ENCODE data around the gene CTSC. TPM values are rescaled to one million over a fixed set of nuclear protein-coding genes. Genes with fewer than 3 reads are reported as not detected.

Gene CTSC
- total and polyA plus RNA-seq, 9 of the 15 experiments (the other 6 are each of a cell fraction or from before 2014, with no cell fraction given), result 113 to 403 (median 187) TPM

DNA sequence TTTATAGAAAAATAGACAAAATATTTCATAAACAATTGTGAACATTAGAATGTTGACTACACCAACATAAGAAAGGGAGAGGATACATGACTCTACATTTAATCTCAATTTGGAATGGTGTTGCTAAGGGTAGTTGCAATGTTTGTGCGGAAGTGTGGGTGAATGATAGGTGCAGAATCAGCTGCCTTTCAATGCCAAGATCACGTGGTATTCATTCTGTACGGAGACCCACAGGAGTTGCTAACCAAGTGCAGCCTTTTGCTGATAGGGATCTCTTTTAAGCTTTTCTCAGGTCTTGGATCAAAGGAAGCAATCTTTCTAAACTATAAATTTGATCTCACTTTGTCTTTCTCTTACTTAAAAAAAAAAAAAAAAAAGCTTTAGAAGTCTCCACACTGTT, 29.8 kb upstream of the CTSC start:
- no peaks in the 10 kb centered on the region for H3K36me3 ChIP-seq (ENCODE audit: control insufficient read depth, insufficient read depth, low read length)
- ChIA-PET POLR2A (interaction anchor here (0.7 to 1.9 kb wide), 4 partner anchors 9 to 67 kb away, joined by 3 to 6 read pairs (median 4); no protein-coding TSS in a partner anchor), CTCF (ENCODE audit: low intra/inter-chr PET ratio) (interaction anchor here (0.6 kb wide), 1 partner anchor 1310 kb away, joined by 4 read pairs; no protein-coding TSS in a partner anchor)
- H3K9ac ChIP-seq (ENCODE audit: insufficient read depth in 1 of 2, low read depth in 2 of 2, low read length in 2 of 2), result no peak overlapping the region
- in situ Hi-C loops (cut with MboI) (no loop called here), intact Hi-C loops (cut with micrococcal nuclease) (no loop called here)
- H3K9me3 ChIP-seq (replicated peaks; ENCODE audit: control insufficient read depth, insufficient read depth, low read depth, low read length), result no peaks in the 10 kb centered on the region
- H3K4me1 ChIP-seq (replicated peaks in 1 of 2; ENCODE audit: control insufficient read depth in 2 of 2, insufficient read depth in 2 of 2, low read length in 2 of 2), result no peaks in the 10 kb centered on the region; a peak in 2 of 5 replicates
- no peaks in the 10 kb centered on the region for H3K9me1 ChIP-seq (ENCODE audit: control insufficient read depth, insufficient read depth, low read length)
- FAIRE-seq (peak; percentile 19), DNase-seq (ENCODE audit: extremely low read depth in 1 of 4, low spot score in 3 of 4) (no peak), ATAC-seq (peak; percentile 36; the same call in 1 of the 3 replicates)
- H3K4me3 ChIP-seq, result no peak overlapping the region
- H2AFZ ChIP-seq (ENCODE audit: low read depth, low read length), result no peak overlapping the region
- no peaks in the 10 kb centered on the region for H4K20me1 ChIP-seq (replicated peaks; ENCODE audit: control insufficient read depth, insufficient read depth, low read length)
- no peaks in the 10 kb centered on the region for H3K27me3 ChIP-seq (ENCODE audit: control insufficient read depth in 2 of 2, insufficient read depth in 2 of 2, low read length in 2 of 2)
- 18% methylated on average over 3 of the region's 3 CpGs for WGBS (ENCODE audit: insufficient coverage, low coverage, missing lambda C conversion rate)
- no peak overlapping the region for H3K27ac ChIP-seq (ENCODE audit: extremely low read depth, low read depth, low read length)
- H3K4me2 ChIP-seq (ENCODE audit: insufficient read depth, low read length), result no peak overlapping the region
- no TSS peak for BruUV-seq (replicated peaks)
- no peaks in the 10 kb centered on the region for H3K79me2 ChIP-seq (ENCODE audit: control insufficient read depth, insufficient read depth, low read length)
- TF ChIP-seq, protein P1, sequence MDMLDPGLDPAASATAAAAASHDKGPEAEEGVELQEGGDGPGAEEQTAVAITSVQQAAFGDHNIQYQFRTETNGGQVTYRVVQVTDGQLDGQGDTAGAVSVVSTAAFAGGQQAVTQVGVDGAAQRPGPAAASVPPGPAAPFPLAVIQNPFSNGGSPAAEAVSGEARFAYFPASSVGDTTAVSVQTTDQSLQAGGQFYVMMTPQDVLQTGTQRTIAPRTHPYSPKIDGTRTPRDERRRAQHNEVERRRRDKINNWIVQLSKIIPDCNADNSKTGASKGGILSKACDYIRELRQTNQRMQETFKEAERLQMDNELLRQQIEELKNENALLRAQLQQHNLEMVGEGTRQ (CRISPR knock-in tag; IDR thresholded peaks at IDR 0.05), result peak; percentile 67
- TF ChIP-seq, protein P2, sequence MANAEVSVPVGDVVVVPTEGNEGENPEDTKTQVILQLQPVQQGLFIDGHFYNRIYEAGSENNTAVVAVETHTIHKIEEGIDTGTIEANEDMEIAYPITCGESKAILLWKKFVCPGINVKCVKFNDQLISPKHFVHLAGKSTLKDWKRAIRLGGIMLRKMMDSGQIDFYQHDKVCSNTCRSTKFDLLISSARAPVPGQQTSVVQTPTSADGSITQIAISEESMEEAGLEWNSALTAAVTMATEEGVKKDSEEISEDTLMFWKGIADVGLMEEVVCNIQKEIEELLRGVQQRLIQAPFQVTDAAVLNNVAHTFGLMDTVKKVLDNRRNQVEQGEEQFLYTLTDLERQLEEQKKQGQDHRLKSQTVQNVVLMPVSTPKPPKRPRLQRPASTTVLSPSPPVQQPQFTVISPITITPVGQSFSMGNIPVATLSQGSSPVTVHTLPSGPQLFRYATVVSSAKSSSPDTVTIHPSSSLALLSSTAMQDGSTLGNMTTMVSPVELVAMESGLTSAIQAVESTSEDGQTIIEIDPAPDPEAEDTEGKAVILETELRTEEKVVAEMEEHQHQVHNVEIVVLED (CRISPR knock-in tag; IDR thresholded peaks at IDR 0.05), result no peak
- TF ChIP-seq RBM15 (IDR thresholded peaks at IDR 0.05; ENCODE audit: insufficient read depth, low read length) (no peak), RAD51 (IDR thresholded peaks at IDR 0.05; ENCODE audit: borderline replicate concordance, low read depth) (peak; percentile 82), NFATC3 (IDR thresholded peaks at IDR 0.05) (no peak), MTF1 (CRISPR knock-in tag; IDR thresholded peaks at IDR 0.05; ENCODE audit: borderline replicate concordance) (no peak), NCOA6 (IDR thresholded peaks at IDR 0.05) (no peak)
- TF ChIP-seq, protein P3, sequence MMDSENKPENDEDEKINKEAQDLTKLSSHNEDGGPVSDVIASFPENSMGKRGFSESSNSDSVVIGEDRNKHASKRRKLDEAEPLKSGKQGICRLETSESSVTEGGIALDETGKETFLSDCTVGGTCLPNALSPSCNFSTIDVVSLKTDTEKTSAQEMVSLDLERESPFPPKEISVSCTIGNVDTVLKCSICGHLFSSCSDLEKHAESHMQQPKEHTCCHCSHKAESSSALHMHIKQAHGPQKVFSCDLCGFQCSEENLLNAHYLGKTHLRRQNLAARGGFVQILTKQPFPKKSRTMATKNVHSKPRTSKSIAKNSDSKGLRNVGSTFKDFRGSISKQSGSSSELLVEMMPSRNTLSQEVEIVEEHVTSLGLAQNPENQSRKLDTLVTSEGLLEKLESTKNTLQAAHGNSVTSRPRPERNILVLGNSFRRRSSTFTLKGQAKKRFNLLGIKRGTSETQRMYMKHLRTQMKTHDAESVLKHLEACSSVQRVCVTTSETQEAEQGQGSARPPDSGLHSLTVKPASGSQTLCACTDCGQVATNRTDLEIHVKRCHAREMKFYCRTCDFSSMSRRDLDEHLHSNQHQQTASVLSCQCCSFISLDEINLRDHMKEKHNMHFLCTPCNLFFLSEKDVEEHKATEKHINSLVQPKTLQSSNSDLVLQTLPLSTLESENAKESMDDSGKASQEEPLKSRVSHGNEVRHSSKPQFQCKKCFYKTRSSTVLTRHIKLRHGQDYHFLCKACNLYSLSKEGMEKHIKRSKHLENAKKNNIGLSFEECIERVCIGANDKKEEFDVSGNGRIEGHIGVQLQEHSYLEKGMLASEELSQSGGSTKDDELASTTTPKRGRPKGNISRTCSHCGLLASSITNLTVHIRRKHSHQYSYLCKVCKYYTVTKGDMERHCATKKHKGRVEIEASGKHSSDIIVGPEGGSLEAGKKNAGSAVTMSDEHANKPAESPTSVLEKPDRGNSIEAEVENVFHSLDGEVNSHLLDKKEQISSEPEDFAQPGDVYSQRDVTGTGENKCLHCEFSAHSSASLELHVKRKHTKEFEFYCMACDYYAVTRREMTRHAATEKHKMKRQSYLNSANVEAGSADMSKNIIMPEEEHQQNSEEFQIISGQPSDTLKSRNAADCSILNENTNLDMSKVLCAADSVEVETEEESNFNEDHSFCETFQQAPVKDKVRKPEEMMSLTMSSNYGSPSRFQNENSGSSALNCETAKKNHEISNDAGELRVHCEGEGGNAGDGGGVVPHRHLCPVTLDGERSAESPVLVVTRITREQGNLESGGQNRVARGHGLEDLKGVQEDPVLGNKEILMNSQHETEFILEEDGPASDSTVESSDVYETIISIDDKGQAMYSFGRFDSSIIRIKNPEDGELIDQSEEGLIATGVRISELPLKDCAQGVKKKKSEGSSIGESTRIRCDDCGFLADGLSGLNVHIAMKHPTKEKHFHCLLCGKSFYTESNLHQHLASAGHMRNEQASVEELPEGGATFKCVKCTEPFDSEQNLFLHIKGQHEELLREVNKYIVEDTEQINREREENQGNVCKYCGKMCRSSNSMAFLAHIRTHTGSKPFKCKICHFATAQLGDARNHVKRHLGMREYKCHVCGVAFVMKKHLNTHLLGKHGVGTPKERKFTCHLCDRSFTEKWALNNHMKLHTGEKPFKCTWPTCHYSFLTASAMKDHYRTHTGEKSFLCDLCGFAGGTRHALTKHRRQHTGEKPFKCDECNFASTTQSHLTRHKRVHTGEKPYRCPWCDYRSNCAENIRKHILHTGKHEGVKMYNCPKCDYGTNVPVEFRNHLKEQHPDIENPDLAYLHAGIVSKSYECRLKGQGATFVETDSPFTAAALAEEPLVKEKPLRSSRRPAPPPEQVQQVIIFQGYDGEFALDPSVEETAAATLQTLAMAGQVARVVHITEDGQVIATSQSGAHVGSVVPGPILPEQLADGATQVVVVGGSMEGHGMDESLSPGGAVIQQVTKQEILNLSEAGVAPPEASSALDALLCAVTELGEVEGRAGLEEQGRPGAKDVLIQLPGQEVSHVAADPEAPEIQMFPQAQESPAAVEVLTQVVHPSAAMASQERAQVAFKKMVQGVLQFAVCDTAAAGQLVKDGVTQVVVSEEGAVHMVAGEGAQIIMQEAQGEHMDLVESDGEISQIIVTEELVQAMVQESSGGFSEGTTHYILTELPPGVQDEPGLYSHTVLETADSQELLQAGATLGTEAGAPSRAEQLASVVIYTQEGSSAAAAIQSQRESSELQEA (IDR thresholded peaks at IDR 0.05; ENCODE audit: low read depth), result peak; percentile 73
- TF ChIP-seq, protein P4, sequence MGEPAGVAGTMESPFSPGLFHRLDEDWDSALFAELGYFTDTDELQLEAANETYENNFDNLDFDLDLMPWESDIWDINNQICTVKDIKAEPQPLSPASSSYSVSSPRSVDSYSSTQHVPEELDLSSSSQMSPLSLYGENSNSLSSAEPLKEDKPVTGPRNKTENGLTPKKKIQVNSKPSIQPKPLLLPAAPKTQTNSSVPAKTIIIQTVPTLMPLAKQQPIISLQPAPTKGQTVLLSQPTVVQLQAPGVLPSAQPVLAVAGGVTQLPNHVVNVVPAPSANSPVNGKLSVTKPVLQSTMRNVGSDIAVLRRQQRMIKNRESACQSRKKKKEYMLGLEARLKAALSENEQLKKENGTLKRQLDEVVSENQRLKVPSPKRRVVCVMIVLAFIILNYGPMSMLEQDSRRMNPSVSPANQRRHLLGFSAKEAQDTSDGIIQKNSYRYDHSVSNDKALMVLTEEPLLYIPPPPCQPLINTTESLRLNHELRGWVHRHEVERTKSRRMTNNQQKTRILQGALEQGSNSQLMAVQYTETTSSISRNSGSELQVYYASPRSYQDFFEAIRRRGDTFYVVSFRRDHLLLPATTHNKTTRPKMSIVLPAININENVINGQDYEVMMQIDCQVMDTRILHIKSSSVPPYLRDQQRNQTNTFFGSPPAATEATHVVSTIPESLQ (CRISPR knock-in tag; IDR thresholded peaks at IDR 0.05), result no peak

Measured in K562 (cell line).